Endothelial cell of umbilical vein (primary cell): ENCODE data around the gene NPDC1. TPM values are rescaled to one million over a fixed set of nuclear protein-coding genes. Genes with fewer than 3 reads are reported as not detected.

Experiments used
- BruUV-seq: library from RNA; stranded (reverse); fragments of 400-500 nt; replicated peaks from 2 replicates; lab custom pipeline; 2021; lab: Mats Ljungman, UMichigan
- CTCF ChIA-PET: fragments of 300-600, 350-600 bp; sonication (Branson Sonifier 250); formaldehyde crosslinking; loops from one replicate; lab custom pipeline; 2021; ENCODE audit warnings: antibody characterized with exemption, inconsistent platforms; lab: Charles Lee
- POLR2A ChIA-PET: fragments of 300-600, 350-600 bp; sonication (Branson Sonifier 250); formaldehyde crosslinking; loops from one replicate; lab custom pipeline; 2021; ENCODE audit warnings: antibody characterized with exemption, inconsistent platforms; lab: Charles Lee
- DNase-seq: peaks from one replicate; pipeline ENCODE4 v3.0.0-alpha.2; 2011; ENCODE audit warnings: low read depth, low spot score
- FAIRE-seq: peaks from 2 replicates; lab custom pipeline; 2011; peaks lifted over from hg19 to GRCh38; lab: Jason Lieb, UNC
- H2AFZ ChIP-seq: 2 replicates; pipeline ENCODE4 v1.6.0; 2012; ENCODE audit warnings: low read depth, low read length, control low read depth, inconsistent platforms
- H3K27ac ChIP-seq: 2 replicates; pipeline ENCODE4 v1.5.1; 2011; ENCODE audit warnings: low read depth, mild to moderate bottlenecking, control low read depth, low read length, moderate library complexity; ENCODE audit not compliant: insufficient read depth
- H3K27me3 ChIP-seq, 2 experiments: 2 replicates each; pipeline versions ENCODE4 v1.6.0 to v1.6.1; 2011; ENCODE audit warnings: low read length in 2 of 2, mixed read lengths in 1 of 2; ENCODE audit not compliant: control insufficient read depth in 2 of 2, insufficient read depth in 2 of 2
- H3K36me3 ChIP-seq, 2 experiments: 2 replicates in 1 of 2; 3 replicates in 1 of 2; pipeline ENCODE4 v1.5.1; 2011; ENCODE audit warnings: low read length in 2 of 2, mild to moderate bottlenecking in 1 of 2, moderate library complexity in 1 of 2; ENCODE audit not compliant: control insufficient read depth in 2 of 2, insufficient read depth in 2 of 2; ENCODE audit errors: extremely low read depth in 1 of 2
- H3K4me1 ChIP-seq: 3 replicates; pipeline ENCODE4 v1.5.1; 2011; ENCODE audit warnings: mild to moderate bottlenecking, low read length; ENCODE audit not compliant: control insufficient read depth, insufficient read depth; ENCODE audit errors: extremely low read depth
- H3K4me2 ChIP-seq: 2 replicates; pipeline ENCODE4 v1.6.1; 2011; ENCODE audit warnings: low read length, control low read depth, mixed read lengths; ENCODE audit not compliant: insufficient read depth
- H3K4me3 ChIP-seq, 3 experiments: fragments of 200-600 bp in 1 of 3; sonication (generic), shearing (Covaris generic) in 1 of 3; replicated peaks in 1 of 3; 2 replicates each; pipeline ENCODE4 v1.5.1; 2011 to 2016; ENCODE audit warnings: control low read depth in 3 of 3, low read length in 3 of 3, mild to moderate bottlenecking in 2 of 3, inconsistent platforms in 1 of 3, low read depth in 1 of 3, moderate library complexity in 1 of 3; ENCODE audit not compliant: insufficient read depth in 1 of 3
- H3K79me2 ChIP-seq: 2 replicates; pipeline ENCODE4 v1.6.0; 2012; ENCODE audit warnings: low read length, inconsistent platforms; ENCODE audit not compliant: control insufficient read depth, insufficient read depth
- H3K9ac ChIP-seq: replicated peaks from 2 replicates; pipeline ENCODE3; 2011; ENCODE audit warnings: low read length, control low read depth; ENCODE audit not compliant: insufficient read depth; ENCODE audit errors: extremely low read depth
- H3K9me1 ChIP-seq: replicated peaks from 3 replicates; pipeline ENCODE4 v1.6.0; 2011; ENCODE audit warnings: mild to moderate bottlenecking, low read length; ENCODE audit not compliant: control insufficient read depth, insufficient read depth; ENCODE audit errors: extremely low read depth
- H3K9me3 ChIP-seq: replicated peaks from 2 replicates; pipeline ENCODE4 v1.5.1; 2012; ENCODE audit warnings: low read length, inconsistent platforms; ENCODE audit not compliant: control insufficient read depth, insufficient read depth
- H4K20me1 ChIP-seq: replicated peaks from 2 replicates; pipeline ENCODE3; 2011; ENCODE audit warnings: mild to moderate bottlenecking, low read length; ENCODE audit not compliant: control insufficient read depth, insufficient read depth; ENCODE audit errors: extremely low read depth
- CTCF ChIP-seq, 2 donors: IDR thresholded peaks; 1 replicate in 1 of 2; 2 replicates in 1 of 2; pipeline ENCODE4 v1.5.1; 2011; ENCODE audit warnings: low read length in 2 of 2, mild to moderate bottlenecking in 2 of 2, moderate library complexity in 2 of 2, control low read depth in 1 of 2, inconsistent platforms in 1 of 2, low read depth in 1 of 2; ENCODE audit not compliant: insufficient read depth in 1 of 2; ENCODE audit errors: extremely low read depth in 1 of 2
- EZH2 ChIP-seq: IDR thresholded peaks from 2 replicates; pipeline ENCODE4 v1.6.1; 2012; ENCODE audit warnings: borderline replicate concordance, low read depth, mild to moderate bottlenecking, moderate library complexity, low read length, inconsistent platforms; ENCODE audit not compliant: severe bottlenecking
- FOS ChIP-seq: IDR thresholded peaks from 2 replicates; pipeline ENCODE4 v1.6.1; 2011; ENCODE audit warnings: mild to moderate bottlenecking, low read length, moderate library complexity, borderline replicate concordance; ENCODE audit not compliant: insufficient read depth
- GATA2 ChIP-seq: IDR thresholded peaks from 2 replicates; pipeline ENCODE4 v1.7.0; 2011; ENCODE audit warnings: low read depth, mild to moderate bottlenecking, moderate library complexity, mixed read lengths, low read length; ENCODE audit not compliant: insufficient read length, insufficient read depth
- JUN ChIP-seq: IDR thresholded peaks from 2 replicates; pipeline ENCODE4 v1.6.1; 2011; ENCODE audit warnings: borderline replicate concordance, low read depth; ENCODE audit not compliant: insufficient read length, insufficient read depth
- MYC ChIP-seq: IDR thresholded peaks from one replicate; pipeline ENCODE4 v1.6.1; 2011; ENCODE audit warnings: mild to moderate bottlenecking, low read depth, low read length
- POLR2A ChIP-seq: IDR thresholded peaks from 2 replicates; pipeline ENCODE4 v1.6.1; 2012; ENCODE audit warnings: low read depth, mild to moderate bottlenecking, control low read depth, low read length
- POLR2AphosphoS5 ChIP-seq: IDR thresholded peaks from 2 replicates; pipeline ENCODE4 v1.6.1; 2012; ENCODE audit warnings: low read depth, mild to moderate bottlenecking, control low read depth, low read length, moderate library complexity; ENCODE audit not compliant: insufficient read depth
- dilution Hi-C: fragments of 300-500 bp; cut with MboI; formaldehyde crosslinking; loops from one replicate; pipeline ENCODE4 v1.15.0; 2019; ENCODE audit warnings: low sequenced_read_pairs; ENCODE audit not compliant: extremely low pct_ligation_motif_present
- intact Hi-C: fragments of 100-400 bp; cut with micrococcal nuclease; formaldehyde crosslinking; loops from one replicate; pipeline ENCODE4 v1.10.0; 2022
- polyA plus RNA-seq, 4 experiments: library from polyadenylated mRNA; depleted of rRNA in 3 of 4; stranded (reverse) in 3 of 4; unstranded in 1 of 4; fragments of >200 nt; gene quantifications; 2 replicates each; pipeline versions ENCODE4 v1.2.1 to v1.2.3, GENCODE V29; 2011 to 2012; ENCODE audit warnings: missing spikeins in 1 of 4
- total RNA-seq: library from RNA; stranded (reverse); gene quantifications from 2 replicates; pipeline ENCODE4 v1.2.3, GENCODE V29; 2021
- TF ChIP-seq, protein P1 (sequence below): IDR thresholded peaks from 2 replicates; pipeline ENCODE4 v1.6.1; 2011; ENCODE audit not compliant: insufficient read depth, insufficient read length

Gene NPDC1
- total and polyA plus RNA-seq, 2 donors (not counting 3 experiments of a cell fraction or from before 2014, with no cell fraction given) = 115 to 181 TPM

DNA sequence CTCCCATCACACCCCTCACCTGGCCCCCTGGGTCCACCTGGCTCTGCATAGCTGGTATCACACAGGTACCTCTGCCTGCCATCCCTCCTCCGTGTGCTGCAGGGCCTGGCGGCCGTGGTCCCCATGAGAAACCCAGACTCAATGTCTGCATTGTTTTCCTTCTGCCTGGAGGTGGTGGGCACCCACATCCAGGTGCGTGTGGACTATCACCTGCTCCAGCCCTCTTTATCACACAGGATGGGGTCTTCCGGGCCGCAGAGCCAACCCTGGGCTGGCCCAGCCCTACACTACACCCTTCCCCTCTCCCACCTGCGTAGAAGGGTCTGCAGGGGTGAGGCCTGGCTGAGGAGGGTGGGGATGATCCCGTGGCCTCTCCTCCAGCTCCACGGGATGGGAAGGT, 7.1 kb downstream of the NPDC1 start:
- H3K9ac ChIP-seq = no peak overlapping the region
- H3K79me2 ChIP-seq = peaks cover 17% of the 10 kb centered on the region
- H3K36me3 ChIP-seq = peaks cover 0 to 17% of the 10 kb centered on the region in 2 experiments
- DNase-seq (no peak), FAIRE-seq (no peak)
- TF ChIP-seq EZH2 (no peak), GATA2 (no peak), CTCF (IDR thresholded peaks at IDR 0.05; ENCODE audit: extremely low read depth in 1 of 2, insufficient read depth in 1 of 2, low read depth in 1 of 2, low read length in 2 of 2) (no peak), POLR2A (no peak), MYC (no peak), POLR2AphosphoS5 (no peak), JUN (no peak), FOS (no peak)
- TF ChIP-seq, protein P1, sequence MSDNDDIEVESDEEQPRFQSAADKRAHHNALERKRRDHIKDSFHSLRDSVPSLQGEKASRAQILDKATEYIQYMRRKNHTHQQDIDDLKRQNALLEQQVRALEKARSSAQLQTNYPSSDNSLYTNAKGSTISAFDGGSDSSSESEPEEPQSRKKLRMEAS = no peak
- dilution Hi-C loops = no loop called here
- H4K20me1 ChIP-seq = no peaks in the 10 kb centered on the region
- H3K9me1 ChIP-seq = no peaks in the 10 kb centered on the region
- H3K27me3 ChIP-seq = no peaks in the 10 kb centered on the region
- no peaks in the 10 kb centered on the region for H3K9me3 ChIP-seq
- no peak overlapping the region for H3K27ac ChIP-seq
- POLR2A ChIA-PET = no interaction called here
- intact Hi-C loops = no loop called here
- peaks cover 23% of the 10 kb centered on the region for H3K4me1 ChIP-seq
- H3K4me3 ChIP-seq = no peak overlapping the region
- BruUV-seq = no TSS peak
- no peak overlapping the region for H2AFZ ChIP-seq
- no peak overlapping the region for H3K4me2 ChIP-seq
- CTCF ChIA-PET = interaction anchor here (2.6 kb wide), 1 partner anchor 10 kb away, joined by 9 read pairs; no protein-coding TSS in a partner anchor
